HG03457 (cell line): Measurements from ENCODE around the gene ACTRT2.

ENCODE experiments used
- ATAC-seq: cut with Tn5 transposase; IDR thresholded peaks from one replicate; pipeline ENCODE4 v1.9.1; 2021; ENCODE audit warnings: moderate number of reproducible peaks; ENCODE audit not compliant: unreplicated experiment

Gene ACTRT2

DNA sequence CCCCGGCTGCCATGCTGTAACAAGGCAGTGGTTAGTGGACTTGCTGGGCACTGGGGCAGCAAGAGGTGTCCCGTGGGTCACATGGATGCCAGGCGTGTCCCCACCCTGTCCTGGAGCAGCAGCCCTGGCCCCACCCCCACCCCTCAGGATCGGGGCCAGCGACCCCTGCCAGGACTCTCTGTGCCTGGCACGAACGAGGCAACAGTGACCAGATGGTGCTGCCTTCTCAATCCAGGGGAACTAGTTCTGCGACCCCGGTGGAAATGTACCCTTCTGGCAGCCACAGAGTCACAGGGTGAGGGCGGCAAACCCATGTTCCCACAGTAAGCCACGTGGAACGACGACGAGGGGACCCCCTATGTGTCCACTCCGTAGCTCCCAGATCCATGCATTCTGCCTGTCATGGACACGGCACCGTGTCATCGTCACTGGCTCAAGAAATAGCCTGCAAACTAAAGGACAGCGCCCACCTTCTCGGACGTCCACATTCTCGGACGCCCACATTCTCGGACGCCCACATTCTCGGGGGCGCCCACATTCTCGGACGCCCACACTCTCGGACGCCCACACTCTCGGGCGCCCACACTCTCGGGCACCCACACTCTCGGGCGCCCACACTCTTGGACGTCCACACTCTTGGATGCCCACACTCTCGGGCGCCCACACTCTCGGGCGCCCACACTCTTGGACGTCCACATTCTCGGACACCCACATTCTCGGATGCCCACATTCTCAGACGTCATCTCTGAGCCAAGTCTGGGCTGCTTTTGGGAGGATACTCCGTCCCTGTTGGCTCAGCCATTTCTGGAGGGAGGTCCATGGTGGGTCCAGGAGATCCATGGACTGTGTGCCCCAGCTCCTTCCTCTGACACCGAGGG, 19.6 kb upstream of the ACTRT2 start:
- ATAC-seq = no peak

DNA sequence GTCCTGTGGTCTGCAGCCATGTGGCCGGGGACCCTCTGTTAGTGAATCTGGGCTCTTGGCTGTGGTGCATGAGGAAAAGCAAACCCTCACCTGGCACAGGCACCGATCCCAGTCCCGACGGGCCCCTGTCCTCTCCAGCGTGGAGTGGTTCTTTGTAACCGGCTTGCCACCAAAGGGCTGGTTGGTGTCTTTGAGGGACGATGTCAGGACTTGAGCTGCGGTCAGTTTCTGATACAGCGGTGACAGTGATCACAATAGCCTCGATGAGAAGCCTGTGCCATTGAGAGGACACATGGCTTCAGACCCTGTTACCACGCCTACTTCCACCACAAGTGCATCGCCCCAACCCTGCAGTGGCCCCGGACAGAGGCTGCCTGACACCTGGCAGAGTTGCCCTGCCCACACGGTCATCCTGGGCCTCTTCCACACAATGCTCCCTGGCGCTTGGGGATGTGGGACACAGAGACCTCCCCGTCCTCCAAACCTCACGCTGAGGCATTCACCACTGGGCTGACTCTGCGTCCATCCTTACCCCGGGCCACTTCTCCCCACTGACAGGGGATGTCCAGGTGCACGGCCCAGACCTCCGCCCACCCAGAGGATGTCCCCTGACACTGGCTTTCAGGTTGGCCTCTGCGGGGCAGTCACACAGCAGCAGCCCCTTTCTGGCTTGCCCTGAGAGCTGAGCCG, 18.8 kb upstream of the ACTRT2 start:
- no peak for ATAC-seq

DNA sequence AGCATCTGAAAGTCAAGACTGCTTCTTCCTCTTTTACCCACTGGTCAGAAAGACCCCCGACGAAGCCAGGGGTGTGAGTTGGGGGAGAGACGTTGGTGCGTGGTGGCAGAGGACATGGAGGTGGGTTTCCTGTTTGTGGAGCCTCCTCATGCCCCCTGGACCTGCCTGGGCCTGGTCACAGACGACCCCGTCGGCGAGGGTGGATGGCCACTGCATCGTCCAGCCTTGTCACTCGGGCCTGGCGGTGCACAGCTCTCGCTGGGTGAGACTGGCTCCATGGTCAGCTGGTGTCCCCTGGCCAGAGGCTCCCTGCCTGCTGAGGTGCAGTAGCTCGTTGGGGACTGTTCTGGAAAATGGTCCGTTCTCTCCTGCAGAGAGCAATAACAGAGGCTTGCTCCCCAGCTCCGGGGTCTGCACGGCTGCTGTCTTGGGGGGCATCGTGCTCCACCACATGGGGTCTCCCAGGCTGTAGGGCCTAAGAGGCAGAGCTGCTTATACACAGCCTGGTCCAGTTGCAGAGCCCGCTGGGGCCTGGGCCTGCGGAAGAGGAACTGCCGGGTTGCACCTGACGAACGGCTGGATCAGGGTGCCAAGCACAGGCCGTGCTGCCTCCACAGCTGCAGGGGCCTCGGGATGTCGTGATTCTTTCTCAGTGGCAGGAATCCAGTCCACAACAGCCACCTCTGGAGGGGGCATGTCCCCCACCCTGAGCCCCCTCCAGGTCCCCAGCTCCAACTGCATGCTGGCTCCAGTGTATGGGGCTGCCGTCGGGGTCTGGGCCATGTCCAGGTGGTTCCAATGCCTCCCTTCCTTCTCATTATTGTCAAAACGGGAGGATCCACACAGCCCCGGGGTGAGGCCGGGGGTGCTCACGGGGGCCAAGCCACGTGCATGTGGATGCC, 18.0 kb upstream of the ACTRT2 start:
- no peak for ATAC-seq

DNA sequence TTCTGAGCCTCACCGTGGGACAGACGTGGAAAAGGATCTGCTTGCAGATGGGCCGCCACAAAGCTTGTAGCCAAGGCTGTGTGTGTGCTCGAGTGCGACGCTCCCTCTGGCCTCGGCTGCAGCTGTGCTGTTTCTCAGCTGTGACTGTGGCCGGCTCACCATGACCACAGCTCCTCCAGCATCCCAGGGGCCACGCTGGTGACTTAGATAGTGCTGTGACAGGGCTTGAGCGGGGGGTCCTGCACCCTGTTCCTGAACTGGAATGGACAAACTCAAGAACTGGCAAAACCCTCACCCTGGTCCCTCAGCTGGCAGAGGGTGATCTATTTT, 17.4 kb upstream of the ACTRT2 start:
- ATAC-seq = no peak

DNA sequence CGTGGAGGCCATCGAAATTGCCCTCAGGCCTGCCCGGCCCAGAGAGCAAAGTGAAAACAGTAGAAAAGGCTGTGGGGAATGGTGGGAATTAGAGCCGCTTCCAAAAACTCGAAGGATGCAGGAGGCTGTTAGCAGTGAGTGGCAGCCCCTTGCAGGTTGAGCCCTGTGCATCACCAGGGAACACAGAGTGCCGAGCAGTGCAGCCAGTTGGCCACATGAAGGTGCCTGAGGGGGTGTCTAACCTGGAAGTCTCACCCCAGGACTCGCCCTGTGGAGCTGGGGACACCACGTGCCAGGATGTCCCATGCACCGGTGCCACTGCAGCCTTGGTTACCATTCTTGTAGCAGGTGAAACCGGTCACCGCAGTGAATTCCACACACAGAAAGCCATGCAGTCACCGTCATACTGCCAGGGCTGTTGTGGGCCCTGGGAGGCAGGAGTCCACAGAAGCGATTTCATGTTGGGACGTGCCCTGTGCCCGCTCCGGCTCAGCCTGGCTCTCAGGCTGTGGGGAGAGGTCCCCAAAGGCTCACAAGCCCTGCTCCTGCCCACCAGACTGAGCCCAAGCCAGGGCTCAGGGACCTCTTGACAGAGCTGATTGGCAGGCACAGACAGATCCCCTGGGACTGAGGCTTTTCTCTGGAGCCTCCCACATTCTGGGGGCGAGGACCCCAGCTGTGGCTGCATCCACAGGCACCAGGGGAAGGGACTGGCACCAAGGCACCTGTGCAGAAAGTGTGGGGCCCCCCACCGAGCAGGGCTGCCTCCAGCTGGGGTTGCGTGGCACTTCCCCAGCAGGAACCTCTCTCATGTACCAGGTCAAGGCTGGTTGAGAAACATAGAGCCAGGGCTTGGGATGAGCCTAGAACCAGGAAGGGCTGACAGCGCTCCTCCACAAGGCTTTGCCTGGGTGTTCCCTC, 16.7 kb upstream of the ACTRT2 start:
- ATAC-seq = no peak

DNA sequence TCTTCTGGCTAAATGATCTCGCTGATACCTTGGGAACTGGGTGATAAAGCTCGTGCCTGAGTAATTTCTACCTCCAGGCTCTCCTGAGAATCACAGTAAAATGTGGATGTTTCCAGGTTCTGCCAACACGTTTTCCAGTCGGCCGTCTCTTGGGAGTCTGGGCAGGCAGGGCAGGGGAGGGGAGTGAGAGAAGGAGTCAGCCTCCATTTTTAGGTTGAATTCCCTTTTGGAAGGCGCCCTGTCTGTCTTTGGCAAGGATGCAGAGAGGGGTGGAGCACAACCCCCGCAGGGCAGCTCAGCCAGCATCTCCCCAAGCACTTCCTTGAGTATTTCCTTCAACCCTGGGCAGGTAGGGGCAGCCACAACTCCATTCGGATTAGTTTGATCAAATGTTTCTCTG, 15.5 kb upstream of the ACTRT2 start:
- no peak for ATAC-seq

DNA sequence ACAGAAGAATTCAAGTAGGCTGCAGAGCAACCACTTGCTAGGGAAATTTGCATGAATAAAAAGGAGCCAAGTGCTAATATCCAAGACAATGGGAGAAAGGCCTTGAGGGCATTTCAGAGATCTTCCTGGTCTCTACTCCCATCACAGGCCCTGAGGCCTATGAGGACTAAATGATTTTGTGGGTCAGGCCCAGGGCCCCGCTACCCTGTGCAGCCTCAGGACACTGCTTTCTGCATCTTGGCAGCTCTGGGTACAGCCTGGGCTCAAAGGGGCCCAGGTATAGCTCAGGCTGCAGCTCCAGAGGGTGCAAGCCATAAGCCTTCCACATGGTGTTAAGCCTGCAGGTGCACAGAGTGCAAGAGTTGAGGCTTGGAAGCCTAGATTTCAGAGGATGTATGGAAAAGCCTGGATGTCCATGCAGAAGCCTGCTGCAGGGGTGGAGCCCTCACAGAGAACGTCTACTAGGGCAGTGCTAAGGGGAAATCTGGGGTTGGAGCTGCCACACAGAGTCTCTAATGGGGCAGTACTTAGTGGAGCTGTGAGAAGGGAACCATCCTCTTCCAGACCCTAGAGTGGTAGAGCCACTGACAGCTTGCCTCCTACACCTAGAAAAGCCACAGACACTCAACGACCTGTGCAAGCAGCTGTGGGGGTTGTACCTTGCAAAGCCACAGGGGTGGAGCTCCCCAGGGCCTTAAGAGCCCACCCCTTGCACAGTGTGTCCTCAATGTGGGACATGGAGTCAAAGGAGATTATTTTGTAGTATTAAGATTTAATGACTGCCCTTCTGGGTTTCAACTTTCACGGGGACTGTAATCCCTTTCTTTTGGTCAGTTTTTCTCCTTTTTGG, 13.7 kb upstream of the ACTRT2 start:
- ATAC-seq = no peak

DNA sequence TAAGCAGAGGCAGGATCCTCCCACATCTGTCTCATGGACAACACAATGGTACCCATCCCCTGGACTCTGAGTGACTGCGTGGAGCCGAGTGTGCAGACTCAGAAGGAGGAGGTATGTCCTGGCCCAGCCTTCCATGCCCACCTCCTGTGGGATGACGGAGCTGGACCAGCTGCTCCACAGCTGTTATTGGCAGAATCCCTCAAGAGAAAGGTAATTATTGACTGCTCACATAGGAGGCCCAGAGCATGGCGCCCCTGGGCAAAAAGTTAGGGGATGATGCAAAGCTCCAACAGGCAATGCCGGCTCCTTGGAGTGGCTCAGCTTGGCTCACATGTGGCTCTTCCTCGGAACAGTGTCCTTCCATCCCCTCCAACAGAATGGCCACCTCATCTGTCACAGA, 12.2 kb upstream of the ACTRT2 start:
- no peak for ATAC-seq

DNA sequence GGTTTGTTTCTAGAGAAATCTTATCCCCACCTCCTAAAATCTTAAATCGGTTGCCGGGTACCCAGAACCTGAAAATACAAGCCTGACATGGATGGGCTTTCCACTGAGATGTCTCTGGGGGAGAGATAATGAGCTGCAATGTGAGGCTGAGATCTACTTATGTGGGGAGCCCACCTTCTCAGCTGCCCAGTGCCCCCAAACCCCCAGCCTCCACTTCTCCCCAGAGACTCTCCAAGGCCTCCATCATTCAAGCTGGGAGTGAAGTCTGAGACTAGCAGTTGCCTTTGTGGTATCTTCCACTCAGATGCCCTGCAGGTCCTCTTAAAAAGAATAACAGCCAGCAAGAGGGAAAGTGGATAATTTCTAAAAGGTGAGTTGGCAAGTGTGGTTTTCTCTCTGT, 11.7 kb upstream of the ACTRT2 start:
- no peak for ATAC-seq

DNA sequence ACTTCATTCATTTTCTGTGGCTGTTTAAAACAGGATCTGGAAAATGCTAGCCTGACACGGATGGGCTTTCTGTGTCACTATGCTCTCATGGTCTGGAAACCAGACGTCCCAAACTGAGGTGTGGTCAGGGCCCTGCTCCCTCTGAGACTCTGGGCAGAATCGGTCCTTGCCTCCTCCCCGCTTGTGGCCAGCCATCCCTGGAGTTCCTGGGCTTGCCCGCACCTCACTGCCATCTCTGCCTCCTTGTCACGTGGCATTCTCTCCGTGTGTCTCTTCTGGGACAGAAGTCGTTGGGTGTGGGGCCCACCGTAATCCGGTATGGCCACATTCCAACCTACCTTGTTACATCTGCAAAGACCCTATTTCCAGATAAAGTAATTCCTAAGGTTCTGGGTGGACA, 10.1 kb upstream of the ACTRT2 start:
- no peak for ATAC-seq

DNA sequence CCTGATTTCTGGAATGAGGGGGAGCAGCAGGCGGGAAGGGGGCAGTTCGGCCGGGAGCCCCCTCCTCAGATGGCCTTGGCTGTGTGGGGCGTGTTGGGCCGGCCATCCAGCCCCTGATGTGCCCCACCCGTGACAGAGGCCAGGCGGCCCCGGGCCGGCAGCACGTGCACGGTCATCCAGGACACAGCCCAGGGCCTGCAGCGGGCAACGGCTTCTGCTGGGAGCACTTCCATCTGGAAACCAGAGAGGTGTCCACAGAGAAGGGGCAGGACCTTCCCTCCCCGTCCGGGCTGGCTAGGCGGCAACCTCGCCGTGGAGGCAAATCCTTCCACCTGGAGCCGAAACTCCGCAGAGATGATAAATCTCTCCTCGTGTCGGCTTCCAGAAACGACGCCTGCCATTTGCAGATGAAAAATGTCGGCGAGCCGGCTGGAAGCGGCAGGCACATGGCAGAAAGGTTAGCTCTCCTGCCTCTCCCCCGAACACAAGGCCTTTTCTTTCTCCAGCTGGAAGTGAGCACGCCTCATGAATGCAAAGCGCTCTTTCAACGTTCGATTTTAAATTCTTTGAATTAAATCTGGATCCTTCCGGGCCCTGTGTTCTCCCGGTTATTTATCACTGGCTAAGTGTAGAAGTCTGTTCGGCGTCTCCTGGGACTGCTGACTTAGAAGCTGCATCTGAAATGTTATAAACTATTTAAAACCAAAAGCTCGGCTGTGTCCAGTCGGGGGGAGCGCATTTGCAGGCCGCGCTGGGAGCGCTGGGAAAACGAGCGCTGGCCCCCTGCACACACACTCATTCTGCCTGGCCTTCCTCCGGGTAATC, 9.4 kb upstream of the ACTRT2 start:
- no peak for ATAC-seq

DNA sequence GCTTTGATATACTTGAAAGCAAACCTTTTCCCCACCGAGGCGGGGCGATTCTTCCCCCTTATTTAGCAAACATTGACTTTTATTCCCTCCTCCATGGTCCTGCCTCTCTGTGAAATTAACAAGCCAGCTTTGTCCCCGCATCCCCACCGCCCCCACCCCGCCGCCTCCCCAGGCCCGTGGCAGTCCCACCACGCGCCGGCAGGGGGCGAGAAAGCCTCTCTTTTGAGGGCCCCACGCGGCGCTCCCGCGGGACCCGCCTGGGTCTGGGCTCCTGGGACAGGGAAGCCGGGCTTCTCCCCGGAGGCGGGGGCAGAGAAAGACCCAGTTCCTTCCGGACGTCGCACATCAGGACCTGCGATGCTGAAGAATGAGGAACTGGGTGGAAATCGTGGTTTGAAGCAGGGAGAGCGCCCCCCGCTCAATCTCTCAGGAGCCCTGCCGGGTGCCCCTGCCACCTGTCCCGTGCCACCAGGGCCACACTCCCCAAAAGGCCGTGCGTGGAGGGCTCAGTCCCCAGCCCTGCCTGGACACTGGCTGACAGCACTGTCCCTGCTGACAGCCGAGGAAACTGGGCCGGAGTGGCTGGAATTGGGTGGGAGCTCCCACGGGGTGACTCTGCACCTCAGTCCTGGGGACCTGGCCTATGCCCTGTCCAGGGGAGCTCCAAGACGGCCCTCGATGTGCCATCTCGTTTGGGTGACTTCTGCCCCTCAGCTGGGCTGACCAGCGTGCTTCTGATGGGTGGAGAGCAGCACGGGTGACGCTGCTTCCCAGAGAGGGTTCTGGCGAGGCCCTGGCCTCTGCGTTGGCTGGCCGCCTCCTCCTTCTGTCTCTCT, 8.6 kb upstream of the ACTRT2 start:
- ATAC-seq = no peak

DNA sequence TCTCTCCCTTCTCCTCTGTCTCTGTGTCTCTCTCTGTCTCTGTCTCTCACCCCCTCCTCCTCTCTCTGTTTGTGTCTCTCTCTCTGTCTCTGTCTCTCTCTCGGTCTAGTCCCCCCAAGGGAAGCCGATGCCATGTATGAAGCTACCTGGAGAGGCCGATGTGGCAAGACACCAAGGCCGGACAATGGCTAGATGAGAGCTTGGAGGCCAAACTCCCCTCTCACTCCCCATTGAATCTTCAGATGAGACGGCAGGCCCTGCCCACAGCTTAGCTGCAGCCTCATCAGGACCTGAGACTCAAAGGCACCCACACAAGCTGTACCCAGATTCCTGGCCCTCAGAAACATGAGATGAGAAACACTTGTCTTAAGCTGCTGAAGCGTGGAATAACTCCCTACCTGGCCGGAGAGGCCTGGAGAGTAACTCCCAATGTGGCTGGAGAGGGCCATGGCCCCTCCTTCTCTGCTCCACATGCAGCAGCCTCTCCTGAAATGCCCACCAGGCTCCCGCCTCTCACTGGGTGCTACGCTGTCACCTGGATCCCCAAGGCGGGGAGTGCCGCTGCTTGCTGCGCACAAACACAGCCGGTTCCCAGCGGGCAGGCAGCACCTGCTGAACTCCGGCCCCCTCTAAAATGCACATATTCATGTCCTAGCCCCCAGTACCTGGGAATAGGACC, 7.8 kb upstream of the ACTRT2 start:
- no peak for ATAC-seq

DNA sequence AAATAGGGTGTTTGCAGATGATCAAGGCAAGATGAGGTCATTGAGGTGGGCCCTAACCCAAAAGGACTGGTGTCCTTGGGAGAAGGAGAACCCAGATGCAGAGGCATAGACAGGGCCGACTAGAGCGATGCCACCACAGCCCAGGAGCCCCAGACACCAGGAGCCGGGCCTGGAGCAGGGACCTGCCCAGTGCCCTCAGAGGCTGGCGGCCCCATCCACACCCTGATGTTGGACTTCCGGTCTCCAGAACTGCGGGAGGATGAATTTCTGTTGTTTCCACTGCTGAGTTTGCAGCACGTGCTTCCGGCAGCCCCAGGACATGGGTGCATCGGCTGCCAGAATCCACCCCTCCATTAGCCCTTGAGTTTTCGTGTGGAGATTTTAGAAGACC, 7.2 kb upstream of the ACTRT2 start:
- ATAC-seq = no peak

DNA sequence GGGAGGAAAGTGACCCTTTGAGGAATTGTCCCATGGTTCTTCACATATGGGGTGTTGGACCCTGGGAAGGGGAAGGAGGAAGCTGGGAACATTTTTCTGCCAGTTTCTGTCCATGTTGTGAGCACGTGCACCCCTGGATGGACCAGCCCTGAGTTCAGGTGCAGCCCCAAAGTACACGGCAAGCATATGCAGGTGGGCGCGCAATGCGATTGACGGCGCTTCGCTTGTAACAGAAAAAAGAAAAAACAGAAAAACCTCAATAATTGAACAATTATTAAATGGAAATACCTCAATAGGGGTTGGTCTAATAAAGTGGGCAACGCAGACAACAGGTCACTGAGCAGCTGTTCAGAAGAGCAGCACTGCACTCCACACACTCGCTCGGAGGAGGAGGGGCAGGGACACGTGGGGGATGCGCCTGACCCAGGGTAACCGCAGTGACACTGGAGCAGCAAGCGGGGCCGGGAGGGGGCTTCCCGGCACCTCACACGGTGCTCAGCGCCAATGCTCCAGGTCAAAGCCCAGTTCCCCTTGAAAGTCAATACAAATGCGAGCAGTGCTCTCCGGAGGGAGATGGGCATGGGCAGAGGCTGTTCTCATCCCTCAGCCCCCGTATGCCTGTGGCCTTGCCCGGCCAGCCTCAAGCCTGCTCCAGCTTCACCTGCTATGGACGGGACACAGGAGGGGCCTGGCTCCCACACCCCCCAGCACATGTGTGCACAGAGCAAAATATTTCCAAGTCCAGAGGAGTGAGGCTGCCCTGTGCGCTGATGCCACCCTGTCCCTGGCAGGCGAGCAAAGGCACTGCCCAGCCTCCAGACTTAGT, 6.6 kb upstream of the ACTRT2 start:
- no peak for ATAC-seq

DNA sequence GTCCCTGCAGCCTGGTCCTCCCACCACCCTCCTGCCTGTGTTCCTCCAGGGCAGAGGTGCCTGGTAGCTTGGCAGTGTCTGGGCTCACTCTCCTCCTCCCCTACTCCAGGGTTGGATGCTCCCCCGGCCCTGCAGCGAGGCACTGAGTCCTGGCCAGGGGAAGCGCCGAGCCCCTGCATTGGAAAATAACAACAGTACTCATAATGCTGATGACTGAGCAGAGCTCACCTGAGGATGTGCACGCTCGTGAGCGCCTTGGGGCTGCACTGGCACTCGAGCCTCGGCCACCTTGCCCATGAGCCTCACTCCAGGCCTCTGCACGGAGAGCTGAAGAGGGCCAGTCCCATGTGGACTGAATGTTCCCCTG, 6.0 kb upstream of the ACTRT2 start:
- no peak for ATAC-seq

DNA sequence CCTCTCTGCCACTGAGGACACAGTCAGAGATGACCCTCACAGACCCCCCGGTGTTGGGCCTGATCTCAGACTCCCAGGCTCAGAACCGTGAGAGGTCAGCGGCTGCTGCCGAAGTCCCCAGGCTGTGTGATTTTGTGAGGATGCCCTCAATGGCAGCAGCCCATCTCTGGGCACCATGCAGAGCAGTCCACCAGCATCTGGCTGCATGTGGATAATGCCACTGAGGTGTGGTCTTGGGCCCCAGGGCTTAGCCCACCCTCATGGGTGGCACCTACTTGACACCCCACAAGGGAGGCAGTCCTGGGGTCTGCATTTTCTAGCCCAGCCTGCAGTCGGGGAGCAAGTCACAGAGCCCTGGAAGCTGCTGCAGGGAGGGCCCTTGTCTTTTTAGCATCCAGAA, 5.5 kb upstream of the ACTRT2 start:
- ATAC-seq = no peak
